Ureter (tissue), 1 donor: ENCODE measurements around the gene SALL4. TPM values are rescaled to one million over a fixed set of nuclear protein-coding genes. Genes with fewer than 3 reads are reported as not detected.
A peak's percentile ranks its signal among the peaks of the same experiment; 100 is the strongest.
"Not testable (repeated sequence)": the region's sequence is repeated elsewhere in the genome, so short reads cannot be mapped to it uniquely, and the experiment has no call there.

ENCODE experiments used
- DNase-seq: peaks from one replicate; pipeline ENCODE4 v3.0.0-alpha.2; 2020; ENCODE audit warnings: low spot score
- total RNA-seq: library from RNA; stranded (reverse); gene quantifications from one replicate; pipeline ENCODE4 v1.2.4, GENCODE V29; 2023
- donor health status: DM: yes; HTN: yes; CAD: no.

The SALL4 gene
- total RNA-seq, 1 donor from 2014 or later, result 2.3 TPM

DNA sequence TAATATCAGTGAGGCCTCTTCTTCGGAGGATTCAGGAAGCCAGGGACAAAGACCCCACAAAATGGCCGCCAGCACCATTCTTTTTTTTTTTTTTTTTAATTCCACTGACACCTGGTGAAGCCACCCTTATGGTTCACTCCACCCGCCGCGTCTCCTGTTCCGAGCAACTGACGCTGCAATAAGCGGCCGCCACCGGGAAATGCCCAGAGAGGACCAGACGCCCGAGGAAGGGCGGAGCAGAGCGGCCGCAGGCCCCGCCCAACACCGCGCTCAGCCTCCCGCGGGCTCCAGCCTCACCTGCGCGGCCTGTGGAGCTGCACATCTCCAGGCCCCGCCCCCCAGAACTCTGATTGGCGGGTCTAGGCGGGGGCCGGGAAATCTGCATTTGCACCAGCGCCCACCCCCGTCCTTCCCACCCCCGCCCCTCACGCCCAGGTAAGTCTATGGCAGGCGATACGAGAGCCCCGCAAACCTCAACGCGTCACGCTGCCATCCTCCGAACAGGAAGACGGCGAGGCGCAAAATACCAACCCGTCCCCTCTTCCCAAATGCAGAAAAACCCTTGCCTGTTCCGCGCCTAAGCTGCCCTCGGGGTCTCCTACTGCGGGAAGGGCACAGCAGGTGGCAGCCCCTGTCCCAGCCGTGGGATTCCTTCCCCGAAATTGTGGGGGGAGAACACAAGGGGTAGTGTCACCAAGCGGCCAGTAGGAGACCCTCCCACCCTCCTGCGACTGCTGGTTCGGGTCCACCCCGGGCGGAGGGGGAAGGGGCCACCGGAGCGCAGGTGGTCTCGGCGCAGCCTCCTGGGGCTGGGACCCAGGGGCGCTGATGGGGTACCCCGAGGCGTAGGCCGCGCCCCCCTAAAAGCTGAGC lies 35.1 kb downstream of the SALL4 start:
- peak; percentile 88 for DNase-seq

DNA sequence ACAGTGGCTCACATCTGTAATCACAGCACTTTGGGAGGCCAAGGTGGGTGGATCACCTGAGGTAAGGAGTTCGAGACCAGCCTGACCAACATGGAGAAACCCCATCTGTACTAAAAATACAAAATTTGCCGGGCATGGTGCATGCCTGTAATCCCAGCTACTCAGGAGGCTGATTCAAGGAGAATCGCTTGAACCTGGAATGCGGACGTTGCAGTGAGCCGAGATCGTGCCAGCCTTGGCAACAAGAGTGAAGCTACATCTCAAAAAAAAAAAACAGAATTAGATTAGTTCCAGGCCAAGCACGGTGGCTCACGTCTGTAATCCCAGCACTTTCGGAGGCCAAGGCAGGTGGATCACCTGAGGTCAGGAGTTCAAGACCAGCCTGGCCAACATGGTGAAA lies 36.9 kb downstream of the SALL4 start:
- not testable (repeated sequence) for DNase-seq

DNA sequence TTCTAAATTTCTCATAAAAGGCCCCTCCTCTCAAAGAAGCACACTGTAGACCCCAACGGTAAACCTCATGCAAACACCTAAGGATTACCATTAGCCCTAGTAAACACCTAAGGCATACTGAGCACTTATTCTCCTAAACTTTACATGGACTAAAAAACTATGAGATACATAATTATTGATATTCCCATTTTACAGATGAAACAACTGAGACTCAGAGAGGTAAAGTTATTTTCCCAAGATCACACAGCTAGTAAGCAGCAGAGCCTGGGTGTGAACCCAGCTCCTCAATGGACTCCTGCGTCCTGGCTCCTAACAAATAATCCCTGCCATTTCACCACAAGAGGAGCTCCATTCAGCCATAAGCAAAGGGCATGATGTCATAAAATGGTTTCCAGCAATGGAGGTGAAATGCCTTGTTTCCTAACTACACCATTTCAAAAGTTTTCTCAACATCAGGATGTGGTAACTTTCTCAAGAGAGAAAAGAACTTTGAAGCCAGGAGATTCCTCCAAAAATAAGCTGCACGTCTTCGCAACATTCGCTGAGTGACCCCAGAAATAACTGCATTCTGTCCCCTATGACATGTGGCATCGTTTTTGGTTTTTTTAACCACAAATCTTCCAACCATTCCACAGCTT lies 38.2 kb downstream of the SALL4 start:
- DNase-seq, result no peak

DNA sequence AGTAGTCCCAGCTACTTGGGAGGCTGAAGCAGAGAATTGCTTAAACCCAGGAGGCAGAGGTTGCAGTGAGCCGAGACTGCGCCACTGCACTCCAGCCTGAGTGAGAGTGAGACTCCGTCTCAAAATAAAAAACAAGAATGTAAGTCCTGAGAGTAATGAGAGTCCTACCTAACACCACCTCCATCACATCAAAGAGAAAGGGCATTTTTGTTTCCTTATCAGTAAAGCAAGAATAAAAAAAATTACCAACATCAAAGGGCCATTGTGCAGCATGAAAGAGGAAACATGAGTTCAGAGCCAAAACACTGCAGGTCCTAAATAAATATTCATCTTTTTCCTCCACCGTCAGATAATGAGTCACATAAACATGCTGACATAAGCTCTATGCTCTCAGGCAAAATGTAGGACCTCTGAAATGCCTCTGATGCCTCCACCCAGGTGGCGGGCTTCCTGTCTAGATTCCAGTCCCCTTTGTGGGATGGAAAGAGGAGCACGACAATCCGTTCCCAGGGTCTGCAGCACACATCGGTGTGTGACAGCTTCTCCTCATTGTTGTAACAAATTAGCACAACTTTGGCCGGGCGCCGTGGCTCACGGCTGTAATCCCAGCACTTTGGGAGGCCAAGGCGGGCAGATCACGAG lies 41.3 kb downstream of the SALL4 start:
- no peak for DNase-seq

DNA sequence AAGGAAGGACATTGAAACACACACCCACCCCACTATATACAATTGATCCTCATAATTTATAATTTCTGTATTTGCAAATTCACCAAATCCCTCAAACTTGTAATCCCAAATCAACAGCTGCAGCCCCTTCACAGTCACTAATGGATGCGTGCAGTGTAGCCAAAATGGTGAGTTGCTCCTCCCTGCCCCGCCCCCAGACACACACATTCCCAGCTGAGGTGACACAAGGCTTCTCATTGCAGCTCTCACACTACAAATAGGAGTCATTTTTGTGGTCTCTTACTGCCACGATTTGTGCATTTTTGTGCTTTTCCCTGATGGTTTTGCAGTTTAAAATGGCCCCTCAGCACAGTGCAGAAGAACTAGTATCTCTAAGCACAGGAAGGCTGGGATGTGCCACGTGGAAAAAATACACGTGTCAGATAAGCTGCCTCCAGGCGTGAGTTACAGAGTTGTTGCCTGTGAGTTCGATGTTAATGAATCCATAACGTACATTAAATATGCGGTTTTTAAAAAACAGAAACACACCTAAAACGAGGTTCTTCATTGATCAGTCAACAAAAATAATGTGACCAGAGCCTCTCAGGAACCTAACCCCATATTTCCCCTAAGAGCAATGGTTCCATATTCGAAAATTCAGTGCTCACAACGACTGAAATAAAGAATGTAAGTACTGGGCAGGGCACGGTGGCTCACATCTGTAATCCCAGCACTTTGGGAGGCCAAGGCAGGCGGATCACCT lies 42.4 kb downstream of the SALL4 start:
- no peak for DNase-seq

DNA sequence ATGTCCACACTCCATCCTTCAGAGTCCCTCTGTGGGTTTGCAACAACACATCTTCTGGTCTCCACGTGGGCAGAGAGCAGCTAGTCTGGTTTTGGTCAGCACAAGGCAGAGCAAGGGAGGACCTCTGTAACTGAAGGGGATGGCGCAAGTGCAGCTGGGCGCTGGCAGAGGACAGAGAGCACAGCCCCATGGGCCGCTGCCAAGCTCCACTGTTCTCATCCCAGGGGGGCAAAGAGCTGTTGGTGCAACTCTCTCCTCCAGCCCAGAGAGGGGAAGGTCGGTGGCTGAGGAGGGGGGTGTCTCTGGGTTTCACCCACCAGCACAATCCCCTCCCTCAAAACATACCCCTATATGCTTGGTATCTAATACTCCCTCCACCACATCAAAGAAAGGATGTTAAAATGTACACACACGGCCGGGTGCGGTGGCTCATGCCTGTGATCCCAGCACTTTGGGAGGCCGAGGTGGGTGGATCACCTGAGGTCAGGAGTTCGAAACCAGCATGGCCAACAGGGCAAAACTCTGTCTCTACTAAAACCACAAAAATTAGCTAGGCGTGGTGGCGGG lies 43.3 kb downstream of the SALL4 start:
- no peak for DNase-seq

DNA sequence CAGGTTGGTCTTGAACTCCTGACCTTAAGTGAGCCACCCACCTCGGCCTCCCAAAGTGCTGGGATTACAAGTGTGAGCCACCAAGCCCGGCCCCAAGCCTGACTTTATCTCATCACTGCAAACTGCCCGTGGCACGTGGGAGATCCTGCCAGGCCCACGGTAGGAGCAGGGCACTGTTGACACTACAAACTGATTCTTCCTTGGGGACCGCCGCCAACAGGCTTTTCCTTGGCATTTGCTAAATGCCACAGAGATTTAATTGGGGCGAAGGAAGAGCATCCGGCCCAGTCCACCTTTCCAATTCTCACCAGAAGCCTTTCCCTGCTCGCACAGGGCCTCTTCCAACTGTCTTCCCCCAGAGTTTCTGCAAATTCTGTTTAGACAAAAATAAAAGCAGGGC lies 45.1 kb downstream of the SALL4 start:
- DNase-seq, result no peak

DNA sequence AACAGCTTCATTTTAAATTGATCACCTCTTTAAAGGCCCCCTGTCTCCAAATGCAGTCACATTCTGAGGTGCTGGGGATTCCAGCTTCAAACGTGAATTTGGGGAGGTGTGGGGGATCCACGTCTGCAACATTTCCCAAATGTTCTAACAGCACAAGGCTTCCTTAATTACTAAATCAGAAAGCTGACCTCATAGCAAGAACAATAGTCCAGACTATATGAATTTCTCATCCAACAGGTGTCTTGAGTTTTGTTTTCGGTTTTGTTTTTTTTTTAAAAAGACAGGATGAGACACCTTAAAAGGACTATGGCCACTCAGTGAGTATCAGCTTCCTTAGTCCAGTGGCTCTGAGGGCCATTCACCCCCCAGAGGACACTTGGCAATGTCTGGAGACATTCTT lies 45.7 kb downstream of the SALL4 start:
- no peak for DNase-seq

DNA sequence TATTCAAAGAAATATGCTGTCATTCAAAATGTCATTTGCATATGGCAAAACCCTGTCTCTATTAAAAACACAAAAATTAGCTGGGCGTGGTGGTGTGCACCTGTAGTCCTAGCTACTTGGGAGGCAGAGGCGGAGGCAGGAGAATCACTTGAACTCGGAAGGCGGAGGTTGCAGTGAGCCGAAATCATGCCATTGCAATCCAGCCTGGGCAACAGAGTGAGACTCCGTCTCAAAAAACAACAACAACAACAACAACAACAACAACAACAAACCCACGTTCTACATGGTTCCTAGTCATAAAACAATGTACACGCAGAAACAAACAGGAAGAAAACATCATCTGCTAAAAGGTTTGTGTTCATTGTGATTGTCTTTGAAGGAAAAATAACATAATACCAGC lies 49.1 kb downstream of the SALL4 start:
- not testable (repeated sequence) for DNase-seq

DNA sequence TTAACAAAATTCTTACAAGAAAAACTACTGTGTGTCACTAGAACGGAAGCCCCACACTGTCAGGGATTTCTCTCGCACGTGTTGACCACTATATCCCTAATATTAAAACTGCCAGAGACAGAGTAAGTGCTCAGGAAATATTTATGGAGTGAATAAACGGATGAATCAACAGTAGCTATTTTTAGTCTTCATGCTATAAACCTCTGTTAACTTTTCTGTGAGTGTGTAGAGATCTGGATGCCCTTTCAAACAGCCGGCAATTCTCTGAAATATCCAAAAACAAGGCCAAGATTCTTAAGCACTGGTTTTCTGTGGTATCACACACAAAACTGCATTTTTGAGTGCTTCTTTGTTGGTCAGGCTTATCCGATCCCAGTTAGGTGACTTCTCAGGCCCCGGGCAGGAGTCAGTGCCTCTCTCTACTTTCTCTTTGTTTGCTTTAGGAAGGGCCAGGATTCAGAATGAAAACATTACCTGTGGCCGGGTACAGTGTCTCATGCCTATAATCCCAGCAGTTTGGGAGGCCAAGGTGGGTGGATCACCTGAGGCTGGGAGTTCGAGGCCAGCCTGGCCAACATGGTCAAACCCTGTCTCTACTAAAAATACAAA lies 49.9 kb downstream of the SALL4 start:
- no peak for DNase-seq

DNA sequence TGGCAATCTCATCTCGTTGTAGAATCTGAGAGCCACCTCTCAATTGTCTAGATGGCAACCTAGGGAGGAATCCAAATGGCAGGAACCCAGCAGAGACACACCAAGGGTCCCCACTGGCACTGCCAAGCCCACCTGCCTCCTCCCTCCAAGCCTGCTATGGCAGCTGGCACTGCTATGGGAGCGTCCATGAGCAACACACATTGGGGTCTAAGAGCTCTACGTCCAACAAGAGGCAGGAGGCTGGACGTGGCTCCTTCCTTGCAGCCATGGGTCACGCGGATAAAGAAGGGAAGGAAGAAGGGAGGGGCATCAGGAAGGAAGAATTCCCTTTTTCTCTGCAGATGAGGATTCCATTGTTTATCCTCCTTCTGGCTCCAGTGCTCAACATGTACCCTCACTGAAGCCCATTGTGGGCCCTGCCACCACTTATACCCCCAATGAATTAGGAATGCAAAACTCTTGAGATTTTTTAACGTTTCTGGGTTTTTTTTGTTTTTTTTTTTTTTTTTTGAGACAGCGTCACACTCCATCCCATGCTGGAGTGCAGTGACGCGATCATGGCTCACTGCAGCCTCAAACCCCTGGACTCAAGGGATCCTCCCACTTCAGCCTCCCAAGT lies 51.4 kb downstream of the SALL4 start:
- no peak for DNase-seq

DNA sequence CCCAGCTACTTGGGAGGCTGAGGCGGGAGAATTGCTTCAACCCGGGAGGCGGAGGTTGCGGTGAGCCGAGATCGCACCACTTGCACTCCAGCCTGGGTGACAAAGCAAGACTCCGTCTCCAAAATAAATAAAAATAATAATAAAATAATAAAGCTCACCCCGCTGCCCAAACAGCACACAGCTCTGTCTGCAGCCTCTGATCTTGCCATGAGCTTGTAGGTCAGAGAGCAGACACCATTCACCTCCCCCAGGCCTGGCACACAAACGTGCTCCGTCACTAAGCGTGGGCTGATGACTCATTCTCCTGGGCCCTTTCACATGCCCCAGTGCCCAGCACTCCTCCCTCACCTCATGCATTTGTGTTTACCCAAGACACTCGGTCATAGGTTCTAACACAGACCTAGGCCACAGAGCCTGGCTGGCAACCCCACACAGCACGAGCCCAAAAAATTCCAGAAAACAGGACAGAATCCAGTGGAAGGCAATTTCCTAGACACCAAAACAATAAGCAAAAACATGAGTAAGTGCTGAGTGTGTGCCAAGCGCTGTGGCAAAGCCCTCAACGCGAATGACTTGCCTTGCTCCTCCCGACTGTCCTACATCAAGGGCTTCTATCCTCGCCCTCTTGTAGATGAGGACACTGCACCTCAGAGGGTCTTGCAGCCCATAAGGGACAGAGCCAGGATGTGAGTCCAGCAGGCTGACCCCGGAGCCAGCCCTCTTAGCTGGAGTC lies 52.1 kb downstream of the SALL4 start:
- peak; percentile 89 for DNase-seq

DNA sequence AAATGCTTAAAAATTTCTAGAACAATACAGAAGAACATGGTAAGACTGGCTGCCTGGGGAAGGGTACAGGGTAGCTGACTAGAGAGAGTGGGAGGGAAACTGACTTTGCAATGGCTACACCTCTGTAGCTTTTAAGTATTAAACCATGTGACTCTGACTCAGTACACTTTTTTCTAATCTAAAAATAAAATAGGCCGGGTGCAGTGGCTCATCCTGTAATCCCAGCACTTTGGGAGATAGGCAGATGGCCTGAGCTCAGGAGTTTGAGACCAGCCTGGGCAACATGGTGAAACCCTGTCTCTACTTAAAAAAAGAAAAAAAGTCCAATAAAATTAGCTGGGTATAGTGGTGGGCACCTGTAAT lies 52.7 kb downstream of the SALL4 start:
- DNase-seq, result no peak

DNA sequence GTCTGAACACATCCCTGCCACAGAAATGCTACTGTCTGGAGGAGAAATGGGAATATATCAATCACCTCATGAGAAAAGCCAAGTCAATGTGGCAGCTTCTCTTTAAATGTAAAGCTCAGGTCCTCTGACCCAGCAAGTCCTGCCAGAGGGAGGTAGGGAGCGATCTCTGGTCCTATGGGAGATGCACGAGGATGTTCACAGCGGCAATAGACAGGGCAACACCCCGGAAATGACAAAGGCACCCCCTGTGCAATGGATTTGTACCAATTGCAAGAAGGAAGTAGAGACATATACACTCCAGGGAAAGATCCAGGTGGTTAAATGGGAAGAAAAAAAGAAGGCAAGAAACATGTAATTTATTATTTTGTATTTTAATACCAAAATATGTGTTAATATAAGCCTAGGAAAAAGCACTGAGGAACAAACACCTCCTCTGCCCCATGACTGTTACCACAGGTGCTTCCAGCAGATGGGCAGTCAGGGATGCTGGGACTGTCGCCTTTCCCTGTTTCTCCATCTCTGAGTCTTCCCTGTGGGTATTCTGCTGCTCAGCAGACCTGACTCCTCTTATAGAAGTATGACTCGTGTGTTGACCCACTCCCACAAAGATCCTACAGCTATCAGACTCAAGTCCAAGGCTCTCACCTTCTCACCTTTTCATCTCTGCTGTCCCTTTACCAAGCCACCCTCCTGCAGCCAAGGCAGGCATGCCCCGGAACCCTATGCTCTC lies 55.0 kb downstream of the SALL4 start:
- DNase-seq, result no peak

DNA sequence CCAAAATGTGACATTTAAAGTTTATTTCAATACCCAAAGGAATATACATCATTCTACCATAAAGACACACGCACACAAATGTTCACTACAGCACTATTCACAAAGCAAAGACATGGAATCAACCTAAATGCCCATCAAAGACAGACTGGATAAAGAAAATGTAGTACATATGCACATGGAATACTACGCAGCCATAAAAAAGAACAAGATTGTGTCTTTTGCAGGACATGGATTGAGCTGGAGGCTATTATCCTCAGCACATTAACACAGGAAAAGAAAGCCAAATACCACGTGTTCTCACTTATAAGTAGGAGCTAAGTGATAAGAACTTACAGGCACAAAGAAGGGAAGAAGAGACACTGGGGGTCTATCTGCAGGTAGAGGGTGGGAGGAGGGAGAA lies 56.5 kb downstream of the SALL4 start:
- DNase-seq, result no peak

DNA sequence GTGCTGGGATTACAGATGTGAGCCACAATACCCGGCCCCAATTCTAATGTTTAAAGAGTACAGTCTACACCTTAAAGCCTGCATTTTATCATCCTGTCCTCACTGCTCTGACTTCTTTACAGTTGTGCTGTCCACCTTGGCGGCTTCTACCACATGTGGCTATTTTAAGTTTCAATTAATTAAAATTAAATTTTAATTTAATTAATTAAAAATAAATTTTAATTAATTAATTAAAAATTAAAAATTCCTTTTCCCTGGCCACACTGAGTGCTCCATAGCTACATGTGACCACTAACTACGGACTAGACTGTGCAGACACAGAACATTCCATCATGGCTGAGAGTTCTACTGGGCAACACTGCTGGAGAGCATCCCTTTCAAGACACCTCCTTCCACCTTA lies 61.5 kb downstream of the SALL4 start:
- DNase-seq, result no peak

DNA sequence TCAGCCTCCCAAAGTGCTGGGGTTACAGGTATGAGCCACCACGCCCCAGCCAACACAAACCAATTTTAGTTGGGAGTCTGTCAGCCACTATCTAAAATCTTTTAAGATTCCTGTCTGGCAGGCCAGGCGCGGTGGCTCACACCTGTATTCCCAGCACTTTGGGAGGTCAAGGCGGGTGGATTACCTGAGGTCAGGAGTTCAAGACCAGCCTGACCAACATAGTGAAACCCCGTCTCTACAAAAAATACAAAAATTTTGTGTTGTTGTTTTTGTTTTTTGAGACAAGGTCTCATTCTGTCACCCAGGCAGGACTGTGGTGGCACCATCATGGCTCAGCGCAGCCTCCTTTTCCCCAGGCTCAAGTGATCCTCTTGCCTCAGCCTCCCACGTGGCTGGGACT lies 62.0 kb downstream of the SALL4 start:
- not testable (repeated sequence) for DNase-seq

DNA sequence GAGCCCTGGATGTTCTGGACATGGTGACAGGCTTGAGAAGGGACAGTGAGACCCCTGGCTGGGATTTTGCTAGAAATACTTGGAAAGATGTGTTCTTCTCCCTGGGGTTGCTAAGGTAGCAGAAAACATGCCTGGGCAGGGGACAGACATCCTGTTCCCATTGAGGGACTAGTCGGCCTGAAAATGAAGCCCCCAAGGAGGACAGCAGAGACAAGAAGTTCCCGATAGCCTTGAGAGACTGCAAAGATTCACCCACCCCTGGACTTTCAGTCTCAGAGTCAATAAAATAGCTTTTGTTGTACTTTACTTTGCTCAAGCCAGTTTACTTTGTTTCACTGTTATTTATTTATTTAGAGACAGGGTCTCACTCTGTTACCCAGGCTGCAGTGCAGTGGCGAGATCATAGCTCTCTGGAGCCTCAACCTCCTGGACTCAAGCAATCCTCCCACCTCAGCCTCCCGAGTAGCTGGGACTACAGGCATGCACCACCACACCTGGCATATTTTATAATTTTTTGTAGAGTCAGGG lies 62.5 kb downstream of the SALL4 start:
- DNase-seq, result no peak

DNA sequence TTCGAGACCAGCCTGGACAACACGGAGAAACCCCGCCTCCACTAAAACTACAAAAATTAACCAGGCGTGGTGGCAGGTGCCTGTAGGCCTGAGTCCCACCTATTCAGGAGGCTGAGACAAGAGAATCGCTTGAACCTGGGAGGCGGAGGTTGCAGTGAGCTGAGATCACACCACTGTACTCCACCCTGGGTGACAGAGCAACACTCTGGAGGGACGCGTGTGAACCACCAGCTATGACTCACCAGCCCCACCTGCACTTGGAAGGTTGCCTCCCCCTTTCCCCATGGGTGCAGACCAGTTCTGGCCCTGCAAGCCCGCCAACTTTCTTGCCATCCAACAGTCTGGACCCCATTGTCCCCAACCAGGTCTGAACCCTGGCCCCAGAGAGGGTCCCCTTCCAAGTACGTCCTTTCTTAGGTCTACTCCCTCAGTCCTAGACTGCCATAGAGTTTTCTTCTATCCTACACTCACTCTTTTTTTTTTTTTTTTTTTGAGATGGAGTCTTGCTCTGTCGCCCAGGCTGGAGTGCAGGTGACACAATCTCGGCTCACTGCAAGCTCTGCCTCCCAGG lies 63.4 kb downstream of the SALL4 start:
- DNase-seq, result peak; percentile 52
